Esophagus squamous epithelium (tissue), 4 donors: ENCODE data around the gene GALE.
"Not testable (repeated sequence)": the region's sequence is repeated elsewhere in the genome, so short reads cannot be mapped to it uniquely, and the experiment has no call there.

Source experiments
- POLR2A ChIP-seq, 4 donors: fragments of 450-650 bp; IDR thresholded peaks; one replicate each; pipeline ENCODE4 v1.6.1; 2017; ENCODE audit warnings: antibody characterized with exemption in 4 of 4, mild to moderate bottlenecking in 4 of 4, moderate library complexity in 3 of 4
- TF ChIP-seq, protein P1 (sequence below), 6 experiments: fragments of 450-650 bp in 4 of 6; fragments of 200-600 bp in 2 of 6; sonication (generic) in 2 of 6; IDR thresholded peaks; one replicate each; pipeline ENCODE4 v1.5.1; 2016 to 2019; ENCODE audit warnings: antibody characterized with exemption in 6 of 6, mild to moderate bottlenecking in 4 of 6, moderate library complexity in 4 of 6

DNA sequence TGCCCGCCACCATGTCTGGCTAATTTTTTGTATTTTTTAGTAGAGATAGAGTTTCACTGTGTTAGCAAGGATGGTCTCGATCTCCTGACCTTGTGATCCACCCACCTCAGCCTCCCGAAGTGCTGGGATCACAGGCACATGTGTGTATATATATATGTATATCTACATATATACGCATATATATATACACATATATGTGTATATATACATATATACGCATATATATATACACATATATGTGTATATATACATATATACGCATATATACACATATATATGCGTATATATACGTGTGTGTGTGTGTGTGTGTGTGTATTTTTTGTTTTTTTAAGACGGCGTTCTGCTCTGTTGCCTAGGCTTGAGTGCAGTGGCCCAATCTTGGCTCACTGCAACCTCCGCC is 17.4 kb downstream of the GALE start:
- TF ChIP-seq, protein P1, sequence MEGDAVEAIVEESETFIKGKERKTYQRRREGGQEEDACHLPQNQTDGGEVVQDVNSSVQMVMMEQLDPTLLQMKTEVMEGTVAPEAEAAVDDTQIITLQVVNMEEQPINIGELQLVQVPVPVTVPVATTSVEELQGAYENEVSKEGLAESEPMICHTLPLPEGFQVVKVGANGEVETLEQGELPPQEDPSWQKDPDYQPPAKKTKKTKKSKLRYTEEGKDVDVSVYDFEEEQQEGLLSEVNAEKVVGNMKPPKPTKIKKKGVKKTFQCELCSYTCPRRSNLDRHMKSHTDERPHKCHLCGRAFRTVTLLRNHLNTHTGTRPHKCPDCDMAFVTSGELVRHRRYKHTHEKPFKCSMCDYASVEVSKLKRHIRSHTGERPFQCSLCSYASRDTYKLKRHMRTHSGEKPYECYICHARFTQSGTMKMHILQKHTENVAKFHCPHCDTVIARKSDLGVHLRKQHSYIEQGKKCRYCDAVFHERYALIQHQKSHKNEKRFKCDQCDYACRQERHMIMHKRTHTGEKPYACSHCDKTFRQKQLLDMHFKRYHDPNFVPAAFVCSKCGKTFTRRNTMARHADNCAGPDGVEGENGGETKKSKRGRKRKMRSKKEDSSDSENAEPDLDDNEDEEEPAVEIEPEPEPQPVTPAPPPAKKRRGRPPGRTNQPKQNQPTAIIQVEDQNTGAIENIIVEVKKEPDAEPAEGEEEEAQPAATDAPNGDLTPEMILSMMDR (IDR thresholded peaks at IDR 0.05) = not testable (repeated sequence)
- TF ChIP-seq POLR2A (IDR thresholded peaks at IDR 0.05) = not testable (repeated sequence)
